ENCODE data around the gene CDAN1. TPM values are rescaled to one million over a fixed set of nuclear protein-coding genes. Genes with fewer than 3 reads are reported as not detected.
A peak's percentile ranks its signal among the peaks of the same experiment; 100 is the strongest.
"Not testable (repeated sequence)": the region's sequence is repeated elsewhere in the genome, so short reads cannot be mapped to it uniquely, and the experiment has no call there.

CDAN1 gene
- total RNA-seq: 1 to 10 TPM; 6.9 to 8.0 (median 7.3) TPM
- 4.7 TPM for polyA plus RNA-seq
- long read RNA-seq, donor 1, full-length matches to known transcripts: 1 of 11 reads
- long read RNA-seq, donor 1, partial matches to known transcripts: 4 of 11 reads
- long read RNA-seq, donor 1, other reads (novel, unspliced or antisense): 6 of 11 reads
- long read RNA-seq, donor 2, full-length matches to known transcripts: 2 of 6 reads
- long read RNA-seq, donor 2, partial matches to known transcripts: 1 of 6 reads
- long read RNA-seq, donor 2, other reads (novel, unspliced or antisense): 3 of 6 reads
- long read RNA-seq, donor 3, partial matches to known transcripts: 1 of 5 reads
- long read RNA-seq, donor 3, other reads (novel, unspliced or antisense): 3 of 5 reads
- long read RNA-seq, donor 4, full-length matches to known transcripts: 1 of 6 reads
- long read RNA-seq, donor 4, partial matches to known transcripts: 2 of 6 reads
- long read RNA-seq, donor 4, other reads (novel, unspliced or antisense): 3 of 6 reads

- Histone ChIP-seq H3K4me1 (ENCODE audit: control insufficient read depth, insufficient read depth, low read length) (peaks cover 2% of the 10 kb centered on the region), H3K9me3 (ENCODE audit: control insufficient read depth, low read length) (no peaks in the 10 kb centered on the region), H3K4me3 (ENCODE audit: low read length) (peak within 1 kb of the TSS; percentile 93), H3K27me3 (ENCODE audit: control insufficient read depth, insufficient read depth) (no peaks in the 10 kb centered on the region), H3K27ac (ENCODE audit: low read length) (peak within 1 kb of the TSS; percentile 98)
- intact Hi-C loops (cut with DNase I): no loop called here
- ATAC-seq (peak; percentile 97 to 98), DNase-seq (peak; percentile 95 to 98 (median 97))
- under 1% methylated on average over 76 of the region's 76 CpGs for WGBS
Measured at GRCh38 chr15:42736793-42737528, at the start of gene CDAN1. TSS of gene CDAN1 (minus strand) at chr15:42737128. CDS start at chr15:42737102, 26 bp downstream.

DNA sequence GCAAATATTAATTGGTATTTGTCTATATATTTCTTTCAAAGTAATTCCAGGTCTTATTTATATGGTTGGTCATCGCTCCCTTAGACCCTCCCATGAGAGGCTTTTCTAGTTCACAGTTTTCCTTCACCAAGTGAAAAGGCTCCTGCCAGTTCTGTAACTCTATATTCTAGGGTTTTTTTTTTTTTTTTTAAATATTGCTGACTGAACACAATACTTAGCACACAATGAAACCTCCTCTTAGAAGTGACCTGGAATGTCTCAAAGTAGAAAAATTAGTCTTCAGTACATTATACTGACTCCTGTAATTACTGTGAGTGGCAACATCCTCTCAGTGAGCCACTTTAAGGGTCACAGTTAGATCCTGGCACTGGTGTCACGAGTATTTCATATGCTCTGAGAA, 48.6 kb upstream of the CDAN1 start:
- WGBS: 94% methylated on average over 2 of the region's 2 CpGs
- Histone ChIP-seq H3K27ac (ENCODE audit: low read length) (no peak overlapping the region), H3K4me1 (ENCODE audit: control insufficient read depth, insufficient read depth, low read length) (no peaks in the 10 kb centered on the region), H3K27me3 (ENCODE audit: control insufficient read depth, insufficient read depth) (no peaks in the 10 kb centered on the region), H3K9me3 (ENCODE audit: control insufficient read depth, low read length) (no peaks in the 10 kb centered on the region), H3K4me3 (ENCODE audit: low read length) (no peak overlapping the region)
- intact Hi-C loops (cut with DNase I): no loop called here
- DNase-seq: no peak
- no peak for ATAC-seq

DNA sequence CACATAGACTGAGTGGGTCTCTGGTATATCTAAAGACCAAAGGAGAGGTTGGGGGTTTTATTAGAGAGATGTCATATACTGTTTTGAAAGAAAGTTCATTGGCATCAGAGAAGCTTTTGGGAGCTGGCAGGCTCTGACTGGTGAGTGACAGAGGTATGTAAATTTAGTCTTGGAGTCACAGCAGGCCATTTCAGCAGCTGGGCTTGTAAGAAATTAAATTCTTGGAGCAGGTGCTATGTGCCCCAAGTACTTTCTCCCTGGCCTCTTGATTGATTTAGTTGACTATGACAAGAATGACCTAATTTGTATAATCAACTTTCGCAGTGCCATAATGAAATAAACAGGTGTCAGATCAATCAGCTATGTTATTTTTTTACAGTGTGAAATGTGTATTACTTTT, 47.8 kb upstream of the CDAN1 start:
- DNase-seq (no peak), ATAC-seq (no peak)
- H3K4me3 ChIP-seq (ENCODE audit: low read length): no peak overlapping the region
- H3K4me1 ChIP-seq (ENCODE audit: control insufficient read depth, insufficient read depth, low read length): no peaks in the 10 kb centered on the region
- H3K27me3 ChIP-seq (ENCODE audit: control insufficient read depth, insufficient read depth): no peaks in the 10 kb centered on the region
- no peak overlapping the region for H3K27ac ChIP-seq (ENCODE audit: low read length)
- intact Hi-C loops (cut with DNase I): no loop called here
- WGBS: 99% methylated on average over 1 of the region's 1 CpG
- no peaks in the 10 kb centered on the region for H3K9me3 ChIP-seq (ENCODE audit: control insufficient read depth, low read length)

DNA sequence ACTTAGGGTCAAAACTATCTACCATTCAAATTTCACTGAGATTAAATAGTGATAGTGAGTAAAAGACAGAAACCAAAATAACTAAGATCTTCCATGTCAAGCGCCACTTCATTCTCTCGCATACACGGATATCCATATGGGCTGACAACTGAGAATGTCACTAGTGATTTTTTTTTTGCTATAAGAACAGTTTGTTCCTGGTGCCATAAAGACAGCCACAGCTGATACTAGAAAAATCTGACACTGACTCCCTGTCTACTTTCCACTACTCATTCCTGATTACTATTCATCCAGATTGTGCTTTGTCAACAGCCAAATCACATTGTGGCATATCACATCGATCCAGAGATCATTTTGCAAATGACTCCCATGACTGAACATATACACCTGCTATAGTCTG, 45.8 kb upstream of the CDAN1 start:
- no peak overlapping the region for H3K4me3 ChIP-seq (ENCODE audit: low read length)
- no peak overlapping the region for H3K27ac ChIP-seq (ENCODE audit: low read length)
- no peaks in the 10 kb centered on the region for H3K4me1 ChIP-seq (ENCODE audit: control insufficient read depth, insufficient read depth, low read length)
- ATAC-seq: no peak
- no peak for DNase-seq
- H3K27me3 ChIP-seq (ENCODE audit: control insufficient read depth, insufficient read depth): no peaks in the 10 kb centered on the region
- no peaks in the 10 kb centered on the region for H3K9me3 ChIP-seq (ENCODE audit: control insufficient read depth, low read length)
- WGBS: 93% methylated on average over 4 of the region's 4 CpGs
- intact Hi-C loops (cut with DNase I): no loop called here

DNA sequence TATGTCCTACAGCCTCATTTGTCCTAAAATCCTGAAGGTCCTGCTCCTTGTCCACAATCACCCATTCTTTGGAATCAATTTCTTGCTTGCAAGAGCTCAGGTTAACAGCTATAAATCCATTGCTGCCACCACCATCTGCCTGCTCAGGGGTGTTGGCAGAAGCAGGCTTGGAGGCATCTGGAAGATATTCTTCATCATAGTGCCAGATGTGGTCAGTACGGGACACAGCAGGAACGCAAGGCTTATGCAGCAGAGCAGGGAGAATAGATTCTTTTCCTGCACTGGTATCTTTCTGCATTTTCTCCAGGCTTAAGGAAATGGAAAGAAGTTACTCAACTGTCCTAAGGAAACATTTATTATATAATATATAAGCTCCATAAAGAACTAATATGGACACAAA, 38.5 kb upstream of the CDAN1 start:
- WGBS: 82% methylated on average over 2 of the region's 2 CpGs
- Histone ChIP-seq H3K27ac (ENCODE audit: low read length) (no peak overlapping the region), H3K27me3 (ENCODE audit: control insufficient read depth, insufficient read depth) (no peaks in the 10 kb centered on the region), H3K4me3 (ENCODE audit: low read length) (no peak overlapping the region), H3K4me1 (ENCODE audit: control insufficient read depth, insufficient read depth, low read length) (peaks cover 9% of the 10 kb centered on the region), H3K9me3 (ENCODE audit: control insufficient read depth, low read length) (no peaks in the 10 kb centered on the region)
- DNase-seq: no peak
- no peak for ATAC-seq
- intact Hi-C loops (cut with DNase I): no loop called here

GRCh38 chr15:42772901-42773300, 36.0 kb upstream of the CDAN1 start:
- H3K9me3 ChIP-seq (ENCODE audit: control insufficient read depth, low read length): no peaks in the 10 kb centered on the region
- intact Hi-C loops (cut with DNase I): no loop called here
- no peak for DNase-seq
- no peaks in the 10 kb centered on the region for H3K27me3 ChIP-seq (ENCODE audit: control insufficient read depth, insufficient read depth)
- ATAC-seq: no peak
- H3K4me1 ChIP-seq (ENCODE audit: control insufficient read depth, insufficient read depth, low read length): peaks cover 9% of the 10 kb centered on the region
- no peak overlapping the region for H3K27ac ChIP-seq (ENCODE audit: low read length)
- WGBS: 97% methylated on average over 2 of the region's 2 CpGs
- H3K4me3 ChIP-seq (ENCODE audit: low read length): no peak overlapping the region

- intact Hi-C loops (cut with DNase I): no loop called here
- ATAC-seq (peak in 1 of 2 donors; percentile 24), DNase-seq (peak; percentile 44 to 82 (median 73))
- Histone ChIP-seq H3K4me3 (ENCODE audit: low read length) (no peak overlapping the region), H3K27me3 (ENCODE audit: control insufficient read depth, insufficient read depth) (no peaks in the 10 kb centered on the region), H3K27ac (ENCODE audit: low read length) (no peak overlapping the region), H3K4me1 (ENCODE audit: control insufficient read depth, insufficient read depth, low read length) (peaks cover 9% of the 10 kb centered on the region), H3K9me3 (ENCODE audit: control insufficient read depth, low read length) (no peaks in the 10 kb centered on the region)
- 25% methylated on average over 2 of the region's 2 CpGs for WGBS
Measured at GRCh38 chr15:42772144-42772543, 35.2 kb upstream of the CDAN1 start.

GRCh38 chr15:42766109-42766508, 29.2 kb upstream of the CDAN1 start:
- not testable (repeated sequence) for H3K4me1 ChIP-seq (ENCODE audit: control insufficient read depth, insufficient read depth, low read length)

GRCh38 chr15:42764154-42764731, 27.3 kb upstream of the CDAN1 start:
- intact Hi-C loops (cut with DNase I); H3K4me3 ChIP-seq (ENCODE audit: low read length); H3K27me3 ChIP-seq (ENCODE audit: control insufficient read depth, insufficient read depth); DNase-seq; H3K9me3 ChIP-seq (ENCODE audit: control insufficient read depth, low read length); H3K4me1 ChIP-seq (ENCODE audit: control insufficient read depth, insufficient read depth, low read length); ATAC-seq; H3K27ac ChIP-seq (ENCODE audit: low read length): not testable (repeated sequence)
- 87% methylated on average over 16 of the region's 16 CpGs for WGBS

More at GRCh38 chr15:42766109-42766508, 29.2 kb upstream of the CDAN1 start:
- H3K27ac ChIP-seq (ENCODE audit: low read length); H3K27me3 ChIP-seq (ENCODE audit: control insufficient read depth, insufficient read depth); ATAC-seq; DNase-seq; H3K9me3 ChIP-seq (ENCODE audit: control insufficient read depth, low read length); intact Hi-C loops (cut with DNase I); H3K4me3 ChIP-seq (ENCODE audit: low read length): not testable (repeated sequence)
- WGBS: 97% methylated on average over 4 of the region's 4 CpGs

- H3K27ac ChIP-seq (ENCODE audit: low read length); DNase-seq; intact Hi-C loops (cut with DNase I); ATAC-seq; H3K9me3 ChIP-seq (ENCODE audit: control insufficient read depth, low read length); H3K27me3 ChIP-seq (ENCODE audit: control insufficient read depth, insufficient read depth); H3K4me3 ChIP-seq (ENCODE audit: low read length); H3K4me1 ChIP-seq (ENCODE audit: control insufficient read depth, insufficient read depth, low read length): not testable (repeated sequence)
- WGBS: 76% methylated on average over 2 of the region's 2 CpGs
Measured at GRCh38 chr15:42761813-42762212, 24.9 kb upstream of the CDAN1 start.

- Histone ChIP-seq H3K27me3 (ENCODE audit: control insufficient read depth, insufficient read depth) (no peaks in the 10 kb centered on the region), H3K4me3 (ENCODE audit: low read length) (no peak overlapping the region), H3K9me3 (ENCODE audit: control insufficient read depth, low read length) (no peaks in the 10 kb centered on the region), H3K4me1 (ENCODE audit: control insufficient read depth, insufficient read depth, low read length) (no peaks in the 10 kb centered on the region), H3K27ac (ENCODE audit: low read length) (no peak overlapping the region)
- ATAC-seq (no peak), DNase-seq (no peak)
- intact Hi-C loops (cut with DNase I): no loop called here
- WGBS: 96% methylated on average over 1 of the region's 1 CpG
Measured at GRCh38 chr15:42760759-42761158, 23.8 kb upstream of the CDAN1 start.
